Body of pancreas (tissue), 4 donors: Measurements from ENCODE around the gene FAM47E. TPM values are rescaled to one million over a fixed set of nuclear protein-coding genes. Genes with fewer than 3 reads are reported as not detected.
A peak's percentile ranks its signal among the peaks of the same experiment; 100 is the strongest.

Source experiments
- ATAC-seq: fragments of 150-250 bp; one replicate; pipeline ENCODE4 v1.9.1; 2016
- DNase-seq, 4 donors: peaks; one replicate each; pipeline ENCODE4 v3.0.0-alpha.2; 2019
- H3K27ac ChIP-seq, 4 donors: fragments of 200-600 bp; sonication (generic); 1 replicate in 3 of 4; 2 replicates in 1 of 4; pipeline versions ENCODE4 v1.5.1 to v1.6.1; 2016 to 2019; ENCODE audit warnings: mild to moderate bottlenecking in 1 of 4, mixed read lengths in 1 of 4, moderate library complexity in 1 of 4
- H3K27me3 ChIP-seq, 2 donors: fragments of 200-600 bp; sonication (generic); one replicate each; pipeline ENCODE4 v1.6.0; 2016; ENCODE audit warnings: mild to moderate bottlenecking in 1 of 2
- H3K36me3 ChIP-seq, 2 donors: fragments of 200-600 bp; sonication (generic); replicated peaks in 1 of 2; 2 replicates each; pipeline ENCODE4 v1.5.1; 2016; ENCODE audit warnings: low read depth in 2 of 2; ENCODE audit not compliant: insufficient read depth in 1 of 2
- H3K4me1 ChIP-seq: fragments of 200-600 bp; sonication (generic); one replicate; pipeline ENCODE4 v1.6.0; 2016
- H3K4me3 ChIP-seq, 2 donors: fragments of 200-600 bp; sonication (generic); 1 replicate in 1 of 2; 2 replicates in 1 of 2; pipeline ENCODE4 v1.5.1; 2016 to 2019
- H3K9me3 ChIP-seq, 3 donors: fragments of 200-600 bp; sonication (generic); 1 replicate in 2 of 3; 2 replicates in 1 of 3; pipeline ENCODE4 v1.5.1; 2016
- CTCF ChIP-seq, 7 experiments: fragments of 450-650 bp in 4 of 7; fragments of 200-600 bp in 3 of 7; sonication (generic) in 3 of 7; IDR thresholded peaks; one replicate each; pipeline ENCODE4 v1.5.1; 2016 to 2019; ENCODE audit warnings: antibody characterized with exemption in 7 of 7
- POLR2A ChIP-seq, 3 donors: fragments of 450-650 bp; IDR thresholded peaks; one replicate each; pipeline ENCODE4 v1.6.1; 2016; ENCODE audit warnings: antibody characterized with exemption in 3 of 3, mild to moderate bottlenecking in 2 of 3
- WGBS, 2 donors: methylation state at CpG; one replicate each; pipeline ENCODE4 v1.1.5; 2017; 5-methylcytosine and 5-hydroxymethylcytosine counted together
- intact Hi-C: fragments of 100-400 bp; cut with DNase I; formaldehyde crosslinking; loops from one replicate; pipeline ENCODE4 v1.15.1; 2023
- total RNA-seq, 2 donors: library from RNA; depleted of rRNA; stranded (reverse); fragments of >200 nt; gene quantifications; one replicate each; pipeline ENCODE4 v1.1.0, GENCODE V29; 2016

Gene FAM47E
- total RNA-seq, 2 donors from 2014 or later, result 10.1 to 16.2 TPM

- H3K4me3 ChIP-seq, result no peak overlapping the region
- H3K27ac ChIP-seq, result no peak overlapping the region
- H3K4me1 ChIP-seq, result peaks cover 11% of the 10 kb centered on the region
- no peak for DNase-seq
- no peak for TF ChIP-seq CTCF (IDR thresholded peaks at IDR 0.05)
- no peak for TF ChIP-seq POLR2A (IDR thresholded peaks at IDR 0.05)
- intact Hi-C loops, result loop anchor here (10.0 kb wide), 1 partner anchor 52 kb away; no protein-coding TSS in a partner anchor
- no peaks in the 10 kb centered on the region for H3K27me3 ChIP-seq
- ATAC-seq, result no peak
- no peaks in the 10 kb centered on the region for H3K9me3 ChIP-seq
- H3K36me3 ChIP-seq, result no peaks in the 10 kb centered on the region
Observed at GRCh38 chr4:76246852-76247251, 4.7 kb upstream of the FAM47E start.

- DNase-seq, result peak; percentile 22 to 38 (median 29)
- WGBS, 2 donors, result 3 to 6% methylated on average over 6 of the region's 6 CpGs
Observed at GRCh38 chr4:76250962-76251361, 559 bp upstream of the FAM47E start.

DNA sequence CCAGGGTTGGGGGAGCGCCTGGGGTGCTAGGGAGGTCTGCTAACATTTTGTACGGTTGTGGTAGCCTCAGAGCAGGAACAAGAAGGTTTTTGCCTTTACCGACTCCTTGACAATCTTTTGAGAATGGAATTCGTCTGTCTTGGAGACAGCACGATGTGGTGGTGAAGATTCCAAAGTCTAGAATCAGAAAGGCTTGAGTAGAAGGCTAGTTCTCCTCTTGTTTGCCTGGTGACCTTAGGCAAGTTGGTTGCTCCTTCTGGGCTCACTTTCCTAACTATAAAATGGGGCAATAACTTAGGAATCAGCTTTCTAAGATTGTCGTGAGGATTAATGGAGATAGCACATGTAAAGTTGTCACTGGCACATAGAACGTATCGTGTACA, 741 bp downstream of the FAM47E start:
- ATAC-seq (no peak), DNase-seq (no peak)
- H3K27ac ChIP-seq, result peak overlapping the region; percentile 68 to 87 (median 84)
- peaks cover 23% of the 10 kb centered on the region for H3K4me1 ChIP-seq
- H3K9me3 ChIP-seq, result no peaks in the 10 kb centered on the region
- TF ChIP-seq POLR2A (IDR thresholded peaks at IDR 0.05) (no peak), CTCF (IDR thresholded peaks at IDR 0.05) (no peak)
- H3K36me3 ChIP-seq, result no peaks in the 10 kb centered on the region
- intact Hi-C loops, result no loop called here
- WGBS, 2 donors, result 62 to 70% methylated on average over 7 to 8 of the region's 8 CpGs
- peak overlapping the region in 1 of 2 donors; percentile 43 for H3K4me3 ChIP-seq
- no peaks in the 10 kb centered on the region for H3K27me3 ChIP-seq

More at GRCh38 chr4:76250962-76251361, 559 bp upstream of the FAM47E start:
- peaks cover 23% of the 10 kb centered on the region for H3K4me1 ChIP-seq
- H3K27ac ChIP-seq, result peak overlapping the region; percentile 68 to 87 (median 84)
- no peaks in the 10 kb centered on the region for H3K36me3 ChIP-seq
- intact Hi-C loops, result no loop called here
- ATAC-seq, result no peak
- peak overlapping the region; percentile 43 to 64 for H3K4me3 ChIP-seq
- H3K27me3 ChIP-seq, result no peaks in the 10 kb centered on the region
- H3K9me3 ChIP-seq, result no peaks in the 10 kb centered on the region
- TF ChIP-seq CTCF (IDR thresholded peaks at IDR 0.05) (no peak), POLR2A (IDR thresholded peaks at IDR 0.05) (no peak)

GRCh38 chr4:76253511-76253910, 2.0 kb downstream of the FAM47E start:
- H3K27ac ChIP-seq, result no peak overlapping the region
- no peaks in the 10 kb centered on the region for H3K27me3 ChIP-seq
- no peak for DNase-seq
- H3K4me1 ChIP-seq, result peaks cover 23% of the 10 kb centered on the region
- WGBS, 2 donors, result 80 to 88% methylated on average over 6 of the region's 6 CpGs
- H3K9me3 ChIP-seq, result no peaks in the 10 kb centered on the region
- no peak overlapping the region for H3K4me3 ChIP-seq
- no peak for TF ChIP-seq POLR2A (IDR thresholded peaks at IDR 0.05)
- TF ChIP-seq CTCF (IDR thresholded peaks at IDR 0.05), result no peak
- intact Hi-C loops, result no loop called here
- H3K36me3 ChIP-seq, result no peaks in the 10 kb centered on the region
- ATAC-seq, result no peak

DNA sequence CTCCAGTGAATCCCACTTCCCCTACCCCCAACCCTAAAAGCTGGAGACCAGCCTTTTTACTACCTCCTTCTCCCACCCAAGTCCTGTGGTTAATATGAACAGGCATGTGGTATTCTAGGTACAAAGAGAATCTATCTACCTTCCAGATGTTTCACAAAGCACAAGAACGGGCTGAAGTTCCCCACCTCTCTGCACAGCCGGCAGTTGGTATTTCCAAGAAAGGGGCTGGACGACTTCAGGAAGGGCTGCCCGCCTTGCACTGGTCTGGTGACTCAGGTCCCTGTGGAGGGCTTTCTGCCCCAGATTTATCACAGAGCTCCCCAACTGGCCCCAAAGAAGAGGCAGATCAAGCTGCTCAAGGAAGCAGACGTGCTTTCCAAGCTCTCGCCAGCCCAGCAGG, 4.5 kb downstream of the FAM47E start:
- DNase-seq, result no peak
- H3K36me3 ChIP-seq, result no peaks in the 10 kb centered on the region
- intact Hi-C loops, result no loop called here
- H3K27me3 ChIP-seq, result no peaks in the 10 kb centered on the region
- H3K9me3 ChIP-seq, result no peaks in the 10 kb centered on the region
- no peak overlapping the region for H3K27ac ChIP-seq
- H3K4me3 ChIP-seq, result no peak overlapping the region
- WGBS, 2 donors, result 88 to 90% methylated on average over 6 of the region's 6 CpGs
- peaks cover 14% of the 10 kb centered on the region for H3K4me1 ChIP-seq
- TF ChIP-seq CTCF (IDR thresholded peaks at IDR 0.05) (no peak), POLR2A (IDR thresholded peaks at IDR 0.05) (no peak)
- no peak for ATAC-seq
